CD14-positive monocyte (primary cell): ENCODE measurements around the gene DEFB129. TPM values are rescaled to one million over a fixed set of nuclear protein-coding genes. Genes with fewer than 3 reads are reported as not detected.
A peak's percentile ranks its signal among the peaks of the same experiment; 100 is the strongest.

Experiments used
- DNase-seq, 3 donors: peaks; one replicate each; pipeline ENCODE4 v3.0.0-alpha.2; 2011 to 2022
- H2AFZ ChIP-seq: 2 replicates; pipeline ENCODE4 v1.6.0; 2012; ENCODE audit warnings: mild to moderate bottlenecking, low read depth, low read length, inconsistent platforms; ENCODE audit not compliant: insufficient read depth, poor library complexity, severe bottlenecking
- H3K27ac ChIP-seq, 2 donors: 1 replicate in 1 of 2; 2 replicates in 1 of 2; pipeline ENCODE4 v1.5.1; 2012 to 2013; ENCODE audit warnings: low read length in 2 of 2, control low read depth in 1 of 2, inconsistent platforms in 1 of 2, low read depth in 1 of 2, mild to moderate bottlenecking in 1 of 2
- H3K27me3 ChIP-seq, 2 donors: one replicate each; pipeline versions ENCODE4 v1.6.0 to v1.6.1; 2011 to 2013; ENCODE audit warnings: low read length in 2 of 2; ENCODE audit not compliant: control insufficient read depth in 2 of 2, insufficient read depth in 2 of 2
- H3K36me3 ChIP-seq, 2 donors: replicated peaks in 1 of 2; 1 replicate in 1 of 2; 2 replicates in 1 of 2; pipeline versions ENCODE4 v1.5.1 to v1.6.1; 2012 to 2013; ENCODE audit warnings: low read length in 2 of 2, control low read depth in 1 of 2, inconsistent platforms in 1 of 2, mild to moderate bottlenecking in 1 of 2; ENCODE audit not compliant: insufficient read depth in 2 of 2, control insufficient read depth in 1 of 2
- H3K4me1 ChIP-seq, 2 donors: 1 replicate in 1 of 2; 2 replicates in 1 of 2; pipeline versions ENCODE4 v1.5.1 to v1.6.1; 2012 to 2013; ENCODE audit warnings: low read length in 2 of 2, control low read depth in 1 of 2, inconsistent platforms in 1 of 2, mild to moderate bottlenecking in 1 of 2, moderate library complexity in 1 of 2; ENCODE audit not compliant: insufficient read depth in 2 of 2, control insufficient read depth in 1 of 2
- H3K4me2 ChIP-seq: replicated peaks from 2 replicates; pipeline ENCODE3; 2012; ENCODE audit warnings: low read length, moderate library complexity, mild to moderate bottlenecking; ENCODE audit not compliant: poor library complexity, severe bottlenecking; ENCODE audit errors: extremely low read depth
- H3K4me3 ChIP-seq, 3 experiments: fragments of 200-600 bp in 1 of 3; sonication (generic) in 1 of 3; replicated peaks in 1 of 3; 1 replicate in 2 of 3; 2 replicates in 1 of 3; pipeline ENCODE4 v1.5.1; 2011 to 2013; ENCODE audit warnings: low read length in 3 of 3, mild to moderate bottlenecking in 3 of 3, control low read depth in 2 of 3, low read depth in 2 of 3, inconsistent platforms in 1 of 3, moderate library complexity in 1 of 3
- H3K79me2 ChIP-seq: 2 replicates; pipeline ENCODE4 v1.6.0; 2012; ENCODE audit warnings: mild to moderate bottlenecking, control low read depth, inconsistent platforms, low read length, moderate library complexity; ENCODE audit not compliant: insufficient read depth
- H3K9ac ChIP-seq: 2 replicates; pipeline ENCODE4 v1.6.0; 2017; ENCODE audit warnings: low read length, mild to moderate bottlenecking; ENCODE audit not compliant: insufficient read depth, poor library complexity, severe bottlenecking
- H3K9me3 ChIP-seq, 2 donors: replicated peaks in 1 of 2; 1 replicate in 1 of 2; 2 replicates in 1 of 2; pipeline versions ENCODE4 v1.5.1 to v1.6.1; 2012 to 2013; ENCODE audit warnings: low read length in 2 of 2, control low read depth in 1 of 2; ENCODE audit not compliant: control insufficient read depth in 1 of 2, insufficient read depth in 1 of 2
- H4K20me1 ChIP-seq: 2 replicates; pipeline ENCODE4 v1.6.0; 2012; ENCODE audit warnings: mild to moderate bottlenecking, low read length, control low read depth, moderate library complexity; ENCODE audit not compliant: insufficient read depth
- H3K27ac Mint-ChIP-seq, 7 donors: one replicate each; pipeline ENCODE4 v1.8.0; 2020; ENCODE audit warnings: mild to moderate bottlenecking in 7 of 7, mixed read lengths in 7 of 7, moderate library complexity in 6 of 7, inconsistent platforms in 2 of 7
- H3K27me3 Mint-ChIP-seq, 3 donors: one replicate each; pipeline ENCODE4 v1.8.0; 2021 to 2022; ENCODE audit warnings: low read depth in 3 of 3, mild to moderate bottlenecking in 3 of 3, mixed read lengths in 3 of 3, moderate library complexity in 3 of 3, inconsistent platforms in 1 of 3
- H3K36me3 Mint-ChIP-seq, 2 donors: one replicate each; pipeline ENCODE4 v1.8.0; 2020; ENCODE audit warnings: mixed read lengths in 2 of 2, inconsistent platforms in 1 of 2, mild to moderate bottlenecking in 1 of 2
- H3K4me1 Mint-ChIP-seq: one replicate; pipeline ENCODE4 v1.8.0; 2020; ENCODE audit warnings: mild to moderate bottlenecking, mixed read lengths
- H3K4me3 Mint-ChIP-seq, 2 donors: one replicate each; pipeline ENCODE4 v1.8.0; 2020; ENCODE audit warnings: mild to moderate bottlenecking in 2 of 2, mixed read lengths in 2 of 2, moderate library complexity in 1 of 2
- H3K9me3 Mint-ChIP-seq, 7 donors: one replicate each; pipeline ENCODE4 v1.8.0; 2020 to 2022; ENCODE audit warnings: mixed read lengths in 7 of 7, mild to moderate bottlenecking in 6 of 7, moderate library complexity in 6 of 7, inconsistent platforms in 2 of 7
- WGBS: methylation state at CpG from one replicate; pipeline ENCODE4 v1.1.5; 2013; ENCODE audit warnings: missing lambda C conversion rate; ENCODE audit not compliant: insufficient coverage; 5-methylcytosine and 5-hydroxymethylcytosine counted together
- intact Hi-C, 2 donors: fragments of 100-400 bp; cut with micrococcal nuclease; formaldehyde crosslinking; loops; one replicate each; pipeline versions ENCODE4 v1.15.0 to v1.15.1; 2023
- polyA plus RNA-seq, 3 donors: library from polyadenylated mRNA; depleted of rRNA in 1 of 3; unstranded in 2 of 3; stranded (reverse) in 1 of 3; fragments of 300-500 nt in 2 of 3; fragments of >200 nt in 1 of 3; fragmentation: Illumina TruSeq in 2 of 3; gene quantifications; 1 replicate in 2 of 3; 2 replicates in 1 of 3; pipeline ENCODE4 v1.2.3, GENCODE V29; 2012 to 2021
- TF ChIP-seq, protein P1 (sequence below): fragments of 200-600 bp; IDR thresholded peaks from one replicate; pipeline ENCODE4 v1.8.0; 2022; ENCODE audit warnings: antibody characterized with exemption, mild to moderate bottlenecking

The DEFB129 gene
- polyA plus RNA-seq, 3 donors: not detected

DNA sequence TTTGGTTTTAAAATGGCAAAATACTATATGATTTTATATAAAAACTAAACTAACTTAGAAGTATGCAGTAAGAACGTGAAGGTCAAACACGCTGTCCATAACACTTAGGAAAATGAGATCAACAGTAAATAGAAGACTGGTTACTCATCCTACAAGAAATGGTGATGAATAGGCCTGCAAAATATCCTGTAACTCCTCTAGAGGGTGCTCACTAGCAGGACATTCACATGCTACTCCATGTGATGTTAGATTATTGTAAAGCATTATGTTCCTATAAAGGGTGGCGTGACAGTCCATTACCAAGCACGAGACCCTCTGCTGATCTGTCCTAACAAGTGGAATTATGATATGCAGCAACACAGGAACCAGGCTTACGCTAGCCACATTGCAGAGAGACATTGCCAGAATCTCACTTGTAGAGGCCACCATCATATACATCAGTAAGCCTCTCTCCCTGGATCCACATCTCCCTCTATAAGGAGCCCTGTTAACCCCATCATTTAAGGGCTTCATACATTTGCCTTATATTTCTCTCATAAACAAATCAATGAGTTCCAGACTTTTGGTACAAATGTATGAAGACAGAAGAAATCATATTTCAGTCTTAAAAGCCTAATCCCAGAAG, 18.0 kb upstream of the DEFB129 start:
- DNase-seq: peak; percentile 35 to 56 (median 52)
- Mint-ChIP-seq H3K4me3 (no peak overlapping the region), H3K27ac (no peak overlapping the region), H3K27me3 (peaks cover 0 to 2% (median 0%) of the 10 kb centered on the region in 3 donors), H3K9me3 (no peaks in the 10 kb centered on the region), H3K4me1 (no peaks in the 10 kb centered on the region), H3K36me3 (no peaks in the 10 kb centered on the region)
- TF ChIP-seq, protein P1, sequence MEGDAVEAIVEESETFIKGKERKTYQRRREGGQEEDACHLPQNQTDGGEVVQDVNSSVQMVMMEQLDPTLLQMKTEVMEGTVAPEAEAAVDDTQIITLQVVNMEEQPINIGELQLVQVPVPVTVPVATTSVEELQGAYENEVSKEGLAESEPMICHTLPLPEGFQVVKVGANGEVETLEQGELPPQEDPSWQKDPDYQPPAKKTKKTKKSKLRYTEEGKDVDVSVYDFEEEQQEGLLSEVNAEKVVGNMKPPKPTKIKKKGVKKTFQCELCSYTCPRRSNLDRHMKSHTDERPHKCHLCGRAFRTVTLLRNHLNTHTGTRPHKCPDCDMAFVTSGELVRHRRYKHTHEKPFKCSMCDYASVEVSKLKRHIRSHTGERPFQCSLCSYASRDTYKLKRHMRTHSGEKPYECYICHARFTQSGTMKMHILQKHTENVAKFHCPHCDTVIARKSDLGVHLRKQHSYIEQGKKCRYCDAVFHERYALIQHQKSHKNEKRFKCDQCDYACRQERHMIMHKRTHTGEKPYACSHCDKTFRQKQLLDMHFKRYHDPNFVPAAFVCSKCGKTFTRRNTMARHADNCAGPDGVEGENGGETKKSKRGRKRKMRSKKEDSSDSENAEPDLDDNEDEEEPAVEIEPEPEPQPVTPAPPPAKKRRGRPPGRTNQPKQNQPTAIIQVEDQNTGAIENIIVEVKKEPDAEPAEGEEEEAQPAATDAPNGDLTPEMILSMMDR: peak; percentile 77
- H3K9me3 ChIP-seq: no peaks in the 10 kb centered on the region
- no peak overlapping the region for H3K4me3 ChIP-seq
- no peak overlapping the region for H2AFZ ChIP-seq
- H3K4me2 ChIP-seq: no peak overlapping the region
- H3K4me1 ChIP-seq: no peaks in the 10 kb centered on the region
- intact Hi-C loops: loop anchor here (2.0 to 5.0 kb wide), 2 partner anchors 58 kb away; no protein-coding TSS in a partner anchor
- no peaks in the 10 kb centered on the region for H4K20me1 ChIP-seq
- H3K9ac ChIP-seq: no peak overlapping the region
- no peaks in the 10 kb centered on the region for H3K27me3 ChIP-seq
- H3K36me3 ChIP-seq: no peaks in the 10 kb centered on the region
- no peak overlapping the region for H3K27ac ChIP-seq
- 30% methylated on average over 2 of the region's 5 CpGs for WGBS
- no peaks in the 10 kb centered on the region for H3K79me2 ChIP-seq

DNA sequence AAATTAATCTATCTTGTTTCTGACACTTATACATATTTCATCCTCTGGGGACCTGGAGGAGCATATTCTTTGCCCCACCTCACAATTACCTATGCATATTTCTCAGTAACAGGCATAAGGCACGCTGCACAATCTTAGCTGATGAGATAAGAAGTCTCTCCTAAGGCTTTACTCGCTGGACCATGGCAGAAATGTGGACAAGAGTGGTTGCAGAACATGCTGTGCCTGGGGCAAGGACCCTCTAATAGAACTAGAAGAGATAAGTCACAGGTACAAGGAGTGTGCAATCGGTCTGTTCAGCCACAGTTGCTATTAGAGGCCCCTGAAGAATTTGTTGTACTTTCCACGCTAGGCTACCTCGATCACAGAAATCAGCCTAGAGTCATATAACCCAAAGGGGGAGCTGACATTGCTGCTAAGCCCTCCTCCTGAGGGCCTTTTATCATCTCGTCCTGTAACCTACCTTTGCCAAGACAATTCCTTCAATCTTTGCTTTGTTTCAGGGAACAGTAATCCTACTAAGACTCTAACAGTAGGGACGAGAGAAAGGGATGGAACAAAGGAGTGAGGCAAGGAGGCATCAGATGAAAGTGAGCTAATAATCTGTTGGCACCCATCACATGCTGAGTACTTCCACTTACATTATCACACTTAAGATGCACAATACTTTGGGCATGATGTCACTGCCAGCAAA, 16.1 kb upstream of the DEFB129 start:
- Mint-ChIP-seq H3K27me3 (no peaks in the 10 kb centered on the region), H3K4me3 (no peak overlapping the region), H3K36me3 (no peaks in the 10 kb centered on the region), H3K9me3 (no peaks in the 10 kb centered on the region), H3K27ac (no peak overlapping the region), H3K4me1 (no peaks in the 10 kb centered on the region)
- H2AFZ ChIP-seq: no peak overlapping the region
- H3K27ac ChIP-seq: no peak overlapping the region
- H4K20me1 ChIP-seq: no peaks in the 10 kb centered on the region
- no peaks in the 10 kb centered on the region for H3K9me3 ChIP-seq
- intact Hi-C loops: no loop called here
- no peak for DNase-seq
- no peaks in the 10 kb centered on the region for H3K4me1 ChIP-seq
- TF ChIP-seq, protein P1: no peak
- no peak overlapping the region for H3K4me2 ChIP-seq
- no peak overlapping the region for H3K4me3 ChIP-seq
- H3K79me2 ChIP-seq: no peaks in the 10 kb centered on the region
- WGBS: 69% methylated on average over 2 of the region's 7 CpGs
- H3K9ac ChIP-seq: no peak overlapping the region
- no peaks in the 10 kb centered on the region for H3K36me3 ChIP-seq
- no peaks in the 10 kb centered on the region for H3K27me3 ChIP-seq
